LHCN-M2 (cell line): ENCODE results near the gene THBS4. TPM values are rescaled to one million over a fixed set of nuclear protein-coding genes. Genes with fewer than 3 reads are reported as not detected.

Experiments
- DNase-seq: peaks from one replicate; pipeline ENCODE4 v3.0.0-alpha.2; 2012; ENCODE audit warnings: low read depth
- polyA plus RNA-seq: library from polyadenylated mRNA; unstranded; fragments of >200 nt; gene quantifications from one replicate; pipeline ENCODE4 v1.2.1, GENCODE V29; 2012; ENCODE audit warnings: missing spikeins
- total RNA-seq: library from RNA; depleted of rRNA; stranded (reverse); fragments of >200 nt; gene quantifications from 2 replicates; pipeline ENCODE4 v1.2.3, GENCODE V29; 2014; rRNA removed

THBS4 gene
- total RNA-seq: 0.11 and 0.38 TPM in 2 replicates
- polyA plus RNA-seq: 0.50 TPM

DNA sequence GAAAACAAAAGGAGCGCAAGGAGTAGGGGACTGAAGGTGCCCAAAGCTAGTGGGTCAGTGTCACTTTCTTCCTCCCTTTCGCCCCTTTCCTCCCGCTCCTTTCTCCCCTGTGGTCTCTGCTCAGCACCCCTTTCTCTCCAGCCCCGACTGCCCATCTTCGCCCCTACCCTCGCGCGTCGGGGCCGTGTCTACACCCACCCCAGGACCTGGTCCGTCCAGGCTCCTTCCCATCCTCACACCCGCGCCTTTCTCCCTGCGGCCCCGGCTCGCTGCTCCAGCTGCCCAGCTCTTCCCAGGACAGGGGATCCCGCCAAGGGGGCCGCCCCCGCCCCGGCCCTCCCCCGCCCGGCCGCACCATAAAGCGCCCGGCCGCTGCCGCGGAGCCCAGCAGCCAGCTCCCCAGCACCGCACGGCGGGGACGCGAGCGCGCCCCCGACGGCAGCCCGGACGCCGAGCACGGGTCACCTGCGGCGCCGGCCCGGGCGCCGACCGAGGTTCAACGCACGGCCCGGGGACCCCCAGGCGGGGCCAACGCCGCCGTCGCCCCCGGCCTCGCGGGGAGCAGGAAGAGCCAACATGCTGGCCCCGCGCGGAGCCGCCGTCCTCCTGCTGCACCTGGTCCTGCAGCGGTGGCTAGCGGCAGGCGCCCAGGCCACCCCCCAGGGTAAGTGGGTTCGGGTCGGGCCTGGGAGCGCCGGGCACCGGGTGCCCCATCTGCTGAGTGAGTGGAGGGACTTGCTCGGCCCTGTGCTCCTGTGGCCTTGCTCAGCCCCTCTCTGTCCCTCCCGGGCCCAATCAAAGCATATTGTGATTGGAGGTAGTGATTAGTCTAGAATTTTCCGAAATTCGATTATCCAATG, at the start of gene THBS4:
TSS of gene THBS4 (plus strand) at position 387 of the 860 bp plus-strand sequence. CDS start at position 577, 190 bp downstream.
- no peak for DNase-seq

DNA sequence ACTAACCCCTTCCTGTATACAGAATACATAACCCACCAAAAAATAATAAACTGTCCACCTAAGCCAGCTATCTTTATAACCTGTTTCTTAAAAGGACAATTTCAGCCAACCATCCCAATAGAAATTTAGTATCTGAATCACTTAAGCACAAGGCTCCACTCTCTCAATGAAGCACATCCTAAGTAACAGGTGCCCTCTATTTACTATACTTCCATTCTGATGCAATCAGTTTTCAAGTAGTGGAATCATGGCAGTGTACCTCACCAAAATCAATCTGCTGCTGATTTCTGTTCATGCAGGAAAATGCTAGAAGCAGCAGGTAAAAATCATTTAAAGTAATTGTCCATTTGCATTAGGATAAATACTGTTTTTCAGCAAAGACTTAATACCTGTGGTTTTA, 48.9 kb upstream of the THBS4 start:
- DNase-seq: no peak

DNA sequence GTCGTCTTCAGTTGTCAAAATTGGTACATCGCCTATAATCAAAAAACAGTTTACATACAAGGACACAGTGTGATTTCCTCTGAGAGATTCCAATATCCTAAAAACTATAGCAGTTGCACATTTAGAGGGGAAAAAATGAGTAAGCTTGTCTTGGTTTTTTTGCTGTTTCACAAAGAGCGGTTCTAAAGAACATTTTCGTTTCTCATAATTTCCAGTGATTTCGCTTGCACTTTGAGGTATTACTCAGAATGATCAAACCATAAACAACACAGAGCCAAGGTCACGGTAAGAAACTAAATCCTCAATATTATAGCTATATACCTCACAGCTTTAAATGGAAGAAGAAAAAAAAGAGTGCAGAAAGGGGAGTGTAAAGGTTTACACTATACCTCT, 44.9 kb upstream of the THBS4 start:
- DNase-seq: no peak

DNA sequence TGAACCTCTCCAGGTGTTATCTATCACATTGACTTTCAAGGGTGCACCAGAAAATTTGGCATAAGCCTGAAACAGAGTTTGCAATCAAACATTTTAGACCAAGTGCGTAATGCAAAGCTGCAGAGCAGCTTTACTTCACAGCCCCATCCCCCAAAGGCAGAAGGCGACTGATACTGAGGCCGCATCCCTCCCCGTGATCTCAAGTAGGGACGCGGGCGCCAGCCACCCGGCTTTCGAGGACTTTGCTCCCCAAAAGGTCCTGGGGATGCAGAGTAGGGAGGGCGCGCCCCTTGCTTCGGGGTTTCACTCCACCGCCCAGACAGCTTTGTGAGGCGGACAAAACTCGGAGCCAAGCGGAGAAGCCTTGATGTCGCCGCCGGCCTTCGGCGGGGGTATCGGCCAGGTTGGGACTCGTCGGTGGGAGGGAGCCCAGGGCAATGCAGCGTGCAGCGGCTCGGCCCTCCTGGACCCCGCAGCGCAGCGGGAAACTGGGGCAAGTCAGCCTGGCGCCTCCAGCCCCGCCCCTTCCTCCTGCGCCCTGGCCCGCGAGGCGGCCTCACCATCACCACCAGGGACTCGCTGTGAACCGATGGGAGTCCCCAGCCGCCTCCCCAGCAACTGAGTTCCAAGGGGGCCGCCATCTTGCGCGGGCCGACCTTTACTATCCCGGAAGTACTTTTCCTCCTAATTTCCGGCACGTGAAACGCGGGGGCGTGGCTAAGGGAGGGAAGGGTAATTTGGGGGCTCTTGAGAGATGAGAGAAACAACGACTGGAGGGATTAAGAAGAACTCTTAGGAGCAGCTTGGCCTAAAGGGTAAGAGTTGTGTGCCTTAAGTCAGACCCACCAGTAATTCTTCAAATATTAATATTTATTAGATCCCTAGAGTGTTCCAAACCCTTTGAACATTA, 44.3 kb upstream of the THBS4 start, which contains the start of gene MTX3:
TSS of gene MTX3 (minus strand) at position 665 of the 910 bp plus-strand sequence. CDS start at position 641, 24 bp downstream.
- peak; percentile 84 for DNase-seq

DNA sequence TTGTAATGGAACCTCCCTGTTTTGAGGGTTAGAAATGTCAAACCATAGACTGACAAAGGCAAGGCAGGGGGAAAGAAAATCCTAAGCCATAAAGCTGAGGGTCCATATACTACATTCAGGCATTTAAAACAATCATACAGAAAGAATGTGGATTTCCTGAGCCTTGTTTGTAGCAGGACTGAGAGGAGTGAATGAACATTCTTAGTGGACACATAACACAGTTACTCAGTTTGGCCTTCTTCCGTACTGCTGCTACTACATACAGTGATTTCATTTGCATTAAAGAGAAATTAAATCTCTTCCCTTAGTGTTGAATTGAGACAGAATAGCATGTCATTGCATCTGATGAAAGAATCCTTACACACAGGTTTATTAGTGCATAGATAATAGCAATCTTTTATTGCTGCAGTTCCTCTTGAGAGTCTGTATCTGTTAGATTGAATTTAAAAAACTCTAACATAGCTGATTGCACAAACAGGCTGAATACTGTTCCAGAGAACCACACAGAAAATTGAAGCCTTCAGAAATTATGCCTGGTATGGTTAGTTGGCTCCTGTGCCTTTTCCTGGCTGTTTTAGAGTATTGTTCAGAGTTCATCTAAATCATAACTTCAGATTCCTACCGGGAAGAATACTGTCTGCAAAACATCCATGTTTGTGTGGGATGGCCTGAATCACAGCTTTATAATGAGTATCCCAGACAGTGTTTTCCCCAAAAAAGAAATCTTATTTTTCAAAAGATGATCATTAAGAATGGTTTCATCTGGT, 42.1 kb upstream of the THBS4 start:
- DNase-seq: no peak

DNA sequence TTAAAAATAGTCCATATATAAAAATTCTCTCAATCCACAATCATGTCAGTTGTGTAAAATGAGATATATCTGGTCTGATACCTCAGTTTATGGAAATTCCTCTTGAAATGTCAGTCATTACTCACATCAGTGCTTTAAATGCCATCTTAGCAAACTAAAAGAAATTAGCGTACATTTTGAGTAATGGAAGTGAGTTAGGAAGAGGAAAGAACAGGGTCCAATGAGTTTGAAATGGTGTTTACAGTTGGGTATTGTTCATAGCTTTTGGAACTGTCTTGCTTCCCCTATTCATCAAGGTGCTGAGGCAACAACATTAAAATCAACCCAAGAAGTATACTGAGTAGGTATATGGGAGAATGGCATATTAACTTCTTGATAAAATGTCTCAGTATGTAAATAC, 35.4 kb upstream of the THBS4 start:
- DNase-seq: no peak

DNA sequence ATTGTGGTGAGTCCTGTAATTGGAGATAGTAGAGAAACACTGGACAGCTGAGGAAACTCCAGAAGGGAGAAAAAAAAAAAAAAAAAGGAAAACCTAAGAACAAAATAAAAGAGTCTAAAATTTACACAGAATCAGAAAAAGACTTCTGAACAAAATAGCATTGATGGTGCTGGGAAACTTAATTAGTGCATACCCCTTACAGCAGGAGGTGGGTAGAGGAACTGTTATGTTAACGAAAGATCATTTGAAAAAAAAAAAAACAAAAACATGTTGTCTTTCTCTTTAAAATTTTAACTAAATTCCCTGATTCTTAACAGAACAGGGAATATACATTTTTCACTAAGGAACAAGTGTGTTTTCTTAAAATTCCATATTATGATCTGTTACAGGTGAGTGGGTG, 32.5 kb upstream of the THBS4 start:
- DNase-seq: no peak

DNA sequence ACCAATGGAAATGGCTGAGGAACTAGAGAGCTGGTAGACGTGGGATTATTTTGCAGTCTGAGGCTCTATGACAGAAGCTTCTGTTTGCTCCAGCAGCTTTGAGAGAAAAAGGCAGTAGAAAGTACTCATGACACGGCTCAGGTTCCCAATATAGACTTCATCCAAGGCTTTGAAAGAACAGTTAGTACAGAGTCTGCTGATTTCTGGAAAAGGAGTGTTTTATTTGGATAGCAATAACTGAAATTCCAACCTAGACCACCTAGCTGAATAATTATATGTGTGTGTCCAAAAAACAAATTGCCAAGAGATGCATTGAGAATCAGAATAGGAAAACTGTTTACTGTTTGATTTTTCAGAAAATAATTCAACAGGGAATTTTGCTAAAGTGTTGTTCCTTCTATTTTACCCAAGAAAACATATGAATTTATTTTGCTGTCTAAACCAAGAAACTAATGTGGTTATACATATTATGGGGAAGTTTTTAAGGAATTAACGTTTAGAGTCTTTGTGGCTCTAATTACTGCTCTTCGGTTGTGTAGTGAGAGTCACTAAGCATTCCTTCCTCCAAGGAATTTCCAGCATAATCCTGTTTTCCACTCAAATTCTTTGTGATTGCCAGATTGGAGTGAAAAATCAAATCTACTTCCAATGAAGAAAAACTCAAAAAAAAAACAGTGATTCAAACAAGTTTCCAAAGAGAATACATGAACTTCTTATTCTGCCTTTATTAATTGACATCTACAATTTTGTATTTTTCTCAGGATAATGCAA, 26.0 kb upstream of the THBS4 start:
- DNase-seq: no peak

DNA sequence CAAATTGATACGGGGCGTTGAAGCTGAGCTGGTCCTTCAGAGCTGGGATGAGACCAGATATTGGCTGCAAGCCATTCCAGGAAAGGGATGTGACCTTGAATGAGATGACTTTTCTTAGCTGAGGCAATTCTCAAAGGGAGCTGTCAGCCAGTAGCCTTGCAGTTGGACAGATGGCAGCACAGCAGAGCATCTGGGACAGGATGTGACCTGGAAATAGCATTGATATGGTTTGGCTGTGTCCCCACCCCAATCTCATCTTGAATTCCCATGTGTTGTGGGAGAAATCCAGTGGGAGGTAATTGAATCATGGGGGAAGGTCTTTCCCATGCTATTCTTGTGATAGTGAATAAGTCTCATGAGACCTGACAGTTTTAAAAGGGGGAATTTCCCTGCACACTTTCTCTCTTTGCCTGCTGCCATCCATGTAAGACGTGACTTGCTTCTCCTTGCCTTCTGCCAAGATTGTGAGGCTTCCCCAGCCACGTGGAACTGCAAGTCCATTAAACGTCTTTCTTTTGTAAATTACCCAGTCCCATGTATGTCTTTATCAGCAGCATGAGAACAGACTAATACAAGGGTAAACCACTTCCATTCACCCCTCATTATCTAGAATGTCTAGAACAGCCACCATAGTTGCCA, 24.3 kb upstream of the THBS4 start:
- no peak for DNase-seq

DNA sequence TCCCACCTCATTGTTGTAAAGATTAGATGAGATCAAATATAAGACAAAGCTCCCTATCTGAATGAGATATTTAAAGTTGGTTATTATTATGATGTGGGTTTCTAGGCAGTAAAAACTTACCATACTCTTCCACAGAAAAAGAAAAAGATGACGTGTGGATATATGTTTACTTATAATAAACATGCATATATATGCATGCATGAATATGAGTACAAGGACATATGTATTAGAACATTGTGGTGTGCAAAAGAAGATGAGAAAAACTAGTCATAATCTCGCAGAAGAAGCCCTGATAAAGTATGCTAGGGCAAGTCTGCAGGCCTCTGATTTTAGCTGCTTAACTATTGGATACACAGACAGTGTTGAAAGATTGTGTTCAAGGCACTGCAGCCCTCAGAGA, 10.1 kb upstream of the THBS4 start:
- no peak for DNase-seq

DNA sequence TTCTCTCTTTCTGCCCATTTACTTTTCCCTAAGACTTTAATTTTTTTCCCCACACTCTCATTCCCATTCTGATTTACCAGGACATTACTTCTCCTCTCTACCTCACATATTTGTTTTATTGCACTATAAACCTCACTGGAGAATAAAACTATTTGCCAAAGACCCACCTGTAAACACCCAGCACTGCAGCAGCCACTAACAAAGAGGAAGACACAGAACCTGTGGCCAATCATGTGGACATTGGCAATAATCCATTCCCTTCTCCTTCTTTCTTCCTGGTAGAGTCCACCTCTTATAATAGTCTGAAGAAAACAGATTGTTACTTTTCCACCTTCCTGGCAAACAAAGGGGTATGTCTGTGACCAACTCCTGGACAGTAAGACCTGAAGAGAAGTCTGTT, 8.3 kb upstream of the THBS4 start:
- DNase-seq: no peak

DNA sequence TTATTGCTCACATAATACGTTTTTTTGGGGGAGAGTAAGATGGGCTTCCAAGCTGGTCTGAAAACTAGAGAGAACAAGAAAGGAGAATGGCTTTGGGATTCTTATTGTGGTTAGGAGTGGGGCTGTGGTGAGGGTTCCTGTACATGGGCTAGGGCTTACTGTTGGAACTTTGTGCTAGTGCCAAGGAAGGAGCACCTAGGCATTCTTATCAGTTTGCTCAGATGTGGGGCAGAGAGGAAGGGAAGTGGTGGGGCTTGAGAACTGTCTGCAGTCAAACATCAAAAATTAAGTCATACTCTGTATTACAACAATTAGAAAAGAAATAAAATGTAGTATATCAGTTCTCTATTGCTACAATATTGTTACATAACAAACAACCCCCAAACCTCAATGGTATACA, 4.0 kb upstream of the THBS4 start:
- no peak for DNase-seq

DNA sequence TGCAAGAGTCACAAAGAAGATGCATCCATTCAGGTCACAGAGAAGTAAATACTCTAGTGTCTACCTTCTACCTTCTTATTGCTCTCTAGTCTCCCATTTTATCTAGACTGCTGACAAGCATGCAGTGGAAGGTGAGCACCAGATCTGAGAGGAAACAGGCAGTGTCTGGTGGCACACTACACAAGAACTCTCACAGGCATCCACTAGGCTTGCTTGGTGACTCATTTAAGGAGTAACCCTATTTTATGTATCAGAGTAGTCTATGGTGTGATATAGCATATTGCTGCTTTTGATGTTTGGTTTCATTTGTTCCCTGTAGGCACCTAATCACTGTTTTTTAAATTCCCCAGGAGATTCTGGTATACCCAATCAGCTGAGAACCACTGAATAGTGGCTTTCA, 1.6 kb upstream of the THBS4 start:
- DNase-seq: no peak

DNA sequence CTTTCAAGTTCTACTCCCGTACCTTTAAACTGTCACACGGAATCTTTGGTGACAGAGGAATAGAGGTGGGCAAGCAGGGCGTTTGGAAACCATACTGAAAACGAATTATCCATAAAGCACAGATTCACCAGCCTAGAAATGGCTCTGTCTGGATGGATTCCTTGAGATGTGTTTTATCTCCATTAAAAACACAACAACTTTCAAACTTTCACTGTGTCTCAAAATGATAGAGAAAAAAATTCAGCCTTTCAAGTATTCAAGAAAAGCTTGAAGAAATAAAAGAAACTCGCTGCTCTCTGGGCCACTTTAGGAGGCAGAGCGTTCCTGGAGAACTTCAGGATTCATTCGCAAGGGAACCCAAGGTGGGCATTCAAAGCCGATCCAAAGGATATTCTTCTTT, 589 bp upstream of the THBS4 start:
- no peak for DNase-seq

DNA sequence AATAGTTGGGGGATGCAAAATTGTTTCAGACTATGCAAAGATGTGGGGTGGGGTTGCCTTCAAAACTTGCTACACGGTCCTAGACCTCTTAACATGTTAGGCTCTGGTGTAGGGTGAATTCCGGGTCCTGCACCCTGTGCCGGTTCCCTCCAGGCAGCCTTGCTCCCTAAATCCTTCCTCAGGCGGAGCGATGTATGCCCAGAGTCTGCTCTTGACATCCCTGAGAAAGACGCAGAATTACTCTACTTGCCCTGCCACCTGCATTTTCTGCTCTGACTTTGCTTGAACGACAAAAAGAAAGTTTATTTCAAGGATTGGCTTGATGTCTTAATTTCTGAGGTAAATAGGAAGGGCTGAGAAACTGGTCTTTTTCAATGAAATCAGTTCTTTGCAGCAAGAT, 691 bp downstream of the THBS4 start:
- DNase-seq: no peak

DNA sequence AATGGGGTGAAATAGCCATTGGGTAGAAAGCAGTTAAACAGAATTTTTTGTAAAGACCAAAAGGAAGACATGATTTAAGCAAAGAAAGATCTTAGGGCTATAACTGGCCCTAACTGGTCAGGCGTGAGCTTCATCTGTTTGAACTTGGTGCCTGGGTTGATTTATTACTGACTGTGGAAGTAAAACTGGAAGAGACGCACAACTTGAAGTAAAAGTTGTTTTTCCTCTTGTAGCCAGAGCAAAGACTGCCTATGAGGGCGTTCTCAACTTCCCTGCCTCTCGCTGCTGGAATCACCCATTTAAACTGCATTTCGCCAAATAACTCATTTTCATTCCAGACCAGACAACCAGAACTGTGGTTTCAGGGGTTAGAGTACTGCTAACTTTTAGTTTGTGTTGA, 1.5 kb downstream of the THBS4 start:
- DNase-seq: no peak

DNA sequence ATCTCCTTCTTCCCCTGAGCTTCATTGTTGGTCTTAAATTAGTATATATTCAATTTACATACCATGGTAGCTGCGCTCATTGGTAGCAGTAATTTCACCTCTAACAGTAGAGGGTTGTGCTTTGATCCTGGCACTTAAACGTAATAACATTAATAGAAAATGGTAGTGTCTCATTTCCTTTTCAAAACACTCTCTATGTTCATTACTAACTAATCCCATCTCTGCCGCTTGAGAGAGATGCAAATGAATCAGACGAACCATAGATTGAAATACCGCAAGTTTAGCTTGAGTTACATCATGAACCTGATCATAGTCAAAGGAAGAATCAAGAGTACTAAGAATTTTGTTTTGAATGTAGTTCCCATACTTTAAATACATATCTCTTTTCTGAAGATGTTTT, 2.2 kb downstream of the THBS4 start:
- DNase-seq: no peak

DNA sequence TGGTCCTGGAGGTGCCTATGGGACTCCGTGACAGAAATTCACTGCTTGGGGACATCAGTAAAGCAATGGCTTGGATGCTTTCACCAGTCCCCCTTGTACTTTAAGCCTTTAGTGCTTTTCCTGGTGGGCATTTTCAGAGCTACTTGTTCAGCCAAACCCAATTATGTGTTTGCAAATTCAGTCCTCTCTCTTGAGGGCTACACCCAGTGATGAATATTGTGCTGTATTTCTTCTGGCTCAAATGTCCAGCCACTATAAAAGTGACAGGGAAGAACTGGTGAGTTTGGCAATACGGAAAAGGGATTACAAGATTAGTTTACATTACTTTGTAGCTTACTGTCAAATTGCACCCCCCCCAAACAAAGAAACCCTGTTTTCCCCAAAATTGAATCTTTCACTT, 4.5 kb downstream of the THBS4 start:
- DNase-seq: no peak

DNA sequence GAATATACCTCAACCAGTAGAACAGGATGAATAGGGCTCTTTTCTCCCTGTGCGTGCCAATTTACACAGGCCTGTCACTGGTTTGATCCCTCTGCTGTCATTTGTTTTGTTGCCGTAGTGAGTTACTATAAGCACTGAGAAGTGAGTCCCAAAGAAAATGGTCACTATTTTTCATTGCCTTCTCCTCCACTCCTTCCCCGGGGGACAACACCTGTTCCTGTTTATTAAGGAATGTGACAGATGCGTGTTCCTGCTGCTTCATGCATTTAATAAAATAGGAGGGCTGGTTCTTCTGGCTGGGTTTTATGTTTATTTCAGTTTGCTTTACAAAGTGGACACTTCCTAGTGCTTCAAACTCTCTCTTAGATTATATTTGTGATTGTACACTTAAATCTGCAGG, 6.4 kb downstream of the THBS4 start:
- DNase-seq: peak; percentile 57

DNA sequence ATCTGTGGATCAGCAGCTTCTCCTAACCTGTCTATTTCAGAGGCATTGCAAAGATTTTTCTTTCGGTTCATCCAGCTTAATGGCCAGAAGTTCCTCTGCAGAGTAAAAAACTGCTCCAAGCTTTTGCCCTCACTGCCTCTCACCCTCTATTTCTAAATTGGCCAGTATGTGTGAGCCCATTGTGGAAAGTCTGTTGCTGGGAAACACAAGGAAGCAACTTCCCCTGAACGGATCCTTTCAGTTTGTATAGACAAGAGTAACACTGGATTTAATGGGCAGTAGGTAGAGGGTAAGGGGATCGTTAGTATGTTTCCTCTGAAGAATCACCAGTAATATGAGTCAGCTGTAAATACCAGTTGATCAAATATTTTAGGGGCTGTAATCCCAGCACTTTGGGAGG, 7.2 kb downstream of the THBS4 start:
- no peak for DNase-seq
